SKM-1 (cell line): ENCODE measurements around the gene SPRTN.
"Not testable (repeated sequence)": the region's sequence is repeated elsewhere in the genome, so short reads cannot be mapped to it uniquely, and the experiment has no call there.

Source experiments
- DNase-seq: peaks from one replicate; lab custom pipeline; 2025; ENCODE audit not compliant: unreplicated experiment; lab: John Stamatoyannopoulos, UW

SPRTN gene

GRCh38 chr1:231335663-231336602, 2.2 kb upstream of the SPRTN start:
- DNase-seq: no peak

- no peak for DNase-seq
These were observed 1.0 kb upstream of the SPRTN start for GRCh38 chr1:231337043-231337471.

DNA sequence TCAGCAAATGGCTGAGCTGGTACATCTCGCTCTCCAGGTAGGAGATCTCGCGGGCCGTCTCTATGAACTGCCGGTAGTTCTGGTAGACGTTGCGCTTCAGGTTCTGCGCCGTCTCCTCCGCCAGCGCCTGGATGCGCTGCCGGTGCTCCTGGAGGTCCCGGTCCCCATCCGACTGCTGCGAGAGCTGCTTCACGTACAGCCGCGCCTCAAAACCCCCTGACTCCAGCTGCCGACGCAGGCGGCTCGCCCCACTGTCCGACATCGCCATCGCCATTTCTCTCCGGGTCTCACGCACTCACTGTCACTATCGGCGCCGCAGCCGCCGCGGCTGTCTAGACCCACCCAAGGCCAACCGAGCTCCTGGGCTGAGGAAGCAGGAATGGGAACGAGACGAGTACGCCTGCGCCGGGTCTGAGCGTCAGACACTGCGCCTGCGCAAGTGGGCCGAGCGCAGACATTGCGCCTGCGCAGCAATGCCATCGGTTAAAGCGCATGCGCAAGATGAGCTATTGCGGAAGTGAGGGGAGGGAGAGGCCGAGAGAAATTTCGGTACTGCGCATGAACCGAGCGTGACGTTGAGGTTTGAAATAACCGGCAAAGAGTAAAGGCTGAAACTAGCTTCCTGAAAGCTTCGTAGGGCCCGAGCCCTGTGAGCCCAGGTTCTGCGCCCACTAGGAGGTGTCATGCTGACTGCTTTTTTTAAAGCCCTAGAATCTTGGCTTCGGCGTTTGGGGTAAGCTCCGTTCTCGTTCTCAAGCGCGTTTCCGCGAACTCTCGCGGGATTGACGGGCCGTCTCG, 422 bp upstream of the SPRTN start, which contains the start of gene EXOC8:
Gene EXOC8, minus strand, starts transcription at position 381 of the 798 bp plus-strand sequence. Its CDS starts 107 bp downstream, at position 274.
- peak; percentile 99 for DNase-seq

DNA sequence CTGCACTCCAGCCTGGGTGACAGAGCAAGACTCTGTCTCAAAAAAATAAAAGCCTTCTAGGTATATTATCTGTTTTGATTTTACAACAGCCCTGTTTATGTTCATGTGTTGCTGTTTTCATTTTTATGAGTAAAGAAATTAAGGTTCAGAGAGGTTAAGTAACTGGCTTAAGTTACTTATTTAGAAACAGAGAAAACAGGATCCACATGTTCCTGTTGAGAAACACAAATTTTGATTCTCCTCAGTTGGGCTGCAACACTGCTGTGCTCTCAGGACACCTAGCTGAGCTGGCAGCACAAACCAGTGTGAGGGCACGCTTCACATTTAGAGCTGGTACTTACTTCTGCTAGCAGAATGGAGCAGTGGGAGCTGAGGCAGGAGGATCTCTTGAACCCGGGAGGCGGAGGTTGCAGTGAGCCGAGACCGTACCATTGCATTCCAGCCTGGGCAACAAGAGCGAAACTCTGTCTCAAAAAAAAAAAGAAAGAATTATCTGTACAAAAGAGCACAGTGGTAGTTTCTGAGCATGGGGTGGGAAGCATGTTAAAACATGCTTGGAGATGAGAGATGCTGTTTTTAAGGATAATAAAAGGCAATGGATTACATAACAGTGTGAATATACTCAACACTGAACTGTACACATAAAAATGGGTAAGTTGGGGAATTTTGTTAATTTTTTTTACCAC, 2.4 kb downstream of the SPRTN start:
- no peak for DNase-seq

GRCh38 chr1:231347961-231348360, 9.9 kb downstream of the SPRTN start:
- DNase-seq: no peak

DNA sequence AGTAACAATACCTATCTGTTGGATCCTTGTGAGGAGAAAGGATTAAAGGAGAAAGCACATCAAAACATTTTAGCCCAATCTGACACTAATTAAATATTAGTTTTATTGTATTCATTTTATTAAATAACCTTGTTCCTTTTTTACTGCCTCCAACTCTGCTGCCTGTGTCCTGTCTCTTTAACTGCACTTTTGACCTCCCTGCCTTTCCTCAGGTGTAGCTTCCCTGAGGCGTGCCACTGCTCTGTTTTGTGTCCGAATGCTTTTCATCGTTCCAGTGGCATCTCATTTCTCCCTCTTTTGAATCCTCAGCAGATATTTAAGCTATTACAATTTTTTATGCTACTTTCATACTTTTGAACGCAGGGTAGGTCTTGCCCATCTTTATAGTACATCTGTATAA, 10.3 kb downstream of the SPRTN start:
- no peak for DNase-seq

GRCh38 chr1:231348856-231349255, 10.8 kb downstream of the SPRTN start:
- DNase-seq: not testable (repeated sequence)

DNA sequence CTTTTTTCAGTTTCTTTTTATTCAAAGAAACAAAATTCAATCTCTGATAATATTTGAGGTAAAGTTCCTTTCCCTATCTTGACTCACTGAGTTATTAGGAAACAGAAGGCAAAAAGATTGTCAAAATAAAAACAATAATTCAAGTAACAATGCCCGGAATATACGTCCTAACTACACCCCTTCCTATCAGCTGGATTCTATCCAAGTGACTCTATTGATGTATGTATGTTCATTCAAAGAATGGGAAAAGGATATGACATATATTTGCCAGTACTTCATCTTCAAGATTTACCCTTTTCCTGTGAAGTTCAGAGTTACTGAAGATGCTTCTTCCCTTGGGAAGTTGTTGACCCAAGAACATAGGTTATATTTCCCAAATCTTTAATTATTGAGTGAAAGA, 13.7 kb downstream of the SPRTN start:
- no peak for DNase-seq

- no peak for DNase-seq
These were observed 15.0 kb downstream of the SPRTN start for GRCh38 chr1:231353086-231353485.

DNA sequence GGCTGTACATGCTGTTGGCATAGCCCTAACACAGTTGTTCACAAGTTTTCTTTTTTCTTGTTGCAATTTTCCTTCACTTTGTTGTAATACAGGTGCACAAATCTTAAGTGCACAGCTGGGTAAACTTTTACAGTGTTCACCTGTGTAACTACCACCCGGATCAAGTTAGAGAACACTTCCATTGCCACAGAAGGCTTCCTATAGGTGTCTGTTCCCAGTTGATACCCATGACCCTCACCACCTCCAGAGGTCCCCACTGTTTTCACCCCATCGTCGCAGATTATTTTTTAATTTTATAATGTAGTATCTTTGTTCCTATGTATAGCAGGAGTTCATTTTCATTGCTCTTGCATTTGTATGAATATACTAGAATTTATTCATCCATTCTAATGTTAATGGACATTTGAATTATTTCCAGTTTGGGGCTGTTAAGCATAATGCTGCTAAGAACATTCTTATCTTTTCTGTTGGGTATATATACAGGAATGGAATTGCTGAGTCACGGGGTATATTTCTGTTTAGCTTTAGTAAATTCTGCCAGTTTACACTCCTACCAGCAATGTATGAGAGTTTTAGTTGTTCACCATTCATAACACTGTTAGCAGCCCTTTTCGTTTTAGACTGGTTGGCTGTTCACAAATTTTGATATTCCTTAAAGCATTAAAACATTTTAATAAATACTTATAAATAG, 16.4 kb downstream of the SPRTN start:
- DNase-seq: no peak

GRCh38 chr1:231355171-231355570, 17.1 kb downstream of the SPRTN start:
- DNase-seq: no peak

DNA sequence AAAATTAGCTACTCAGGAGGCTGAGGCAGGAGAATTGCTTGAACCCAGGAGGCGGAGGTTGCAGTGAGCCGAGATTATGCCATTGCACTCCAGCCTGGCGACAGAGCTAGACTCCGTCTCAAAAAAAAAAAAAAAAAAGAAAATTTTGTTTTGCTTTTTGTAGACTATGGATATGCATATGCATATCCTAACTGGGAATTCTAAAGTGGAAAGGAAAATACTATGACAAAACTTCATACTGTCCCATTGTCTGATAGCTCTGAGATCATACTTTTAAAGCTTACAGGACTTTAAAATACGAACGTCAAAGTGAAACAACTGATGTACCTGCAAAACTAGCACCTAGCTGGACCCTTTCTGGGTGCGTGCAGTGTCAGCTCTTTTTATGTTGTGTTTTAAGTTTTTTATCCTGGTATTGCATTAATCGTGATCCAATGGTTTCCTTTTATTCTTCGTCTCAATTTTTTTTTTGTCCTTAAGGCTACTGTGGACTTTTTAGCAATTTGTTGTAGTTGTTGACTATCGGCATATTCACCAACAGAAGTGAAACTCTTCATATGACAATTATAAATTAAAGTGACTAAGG, 19.2 kb downstream of the SPRTN start:
- DNase-seq: no peak

- DNase-seq: peak; percentile 87
These were observed 19.8 kb downstream of the SPRTN start for GRCh38 chr1:231357831-231358354.

- peak; percentile 96 for DNase-seq
These were observed 21.0 kb downstream of the SPRTN start for GRCh38 chr1:231359113-231359512.

GRCh38 chr1:231362325-231362724, 24.2 kb downstream of the SPRTN start:
- no peak for DNase-seq

GRCh38 chr1:231363624-231364023, 25.5 kb downstream of the SPRTN start:
- no peak for DNase-seq

DNA sequence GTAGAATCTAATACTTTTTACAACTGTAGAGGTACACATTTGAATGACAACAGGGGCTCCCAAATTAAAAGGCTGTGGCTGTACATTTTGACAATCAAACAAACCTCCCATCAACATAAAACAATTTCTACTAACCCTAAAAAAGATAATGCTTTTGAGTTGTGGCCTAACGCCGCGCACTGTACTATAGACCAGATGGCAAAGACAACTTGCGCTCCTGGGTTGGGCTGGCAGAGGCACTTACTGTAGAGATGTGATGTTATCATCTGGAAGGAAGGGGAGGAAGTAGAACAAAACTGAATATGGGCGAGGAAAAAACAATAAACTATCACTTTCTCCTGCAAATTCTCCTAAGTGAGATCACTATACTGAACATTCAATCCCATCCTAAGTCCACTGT, 26.1 kb downstream of the SPRTN start:
- DNase-seq: no peak

DNA sequence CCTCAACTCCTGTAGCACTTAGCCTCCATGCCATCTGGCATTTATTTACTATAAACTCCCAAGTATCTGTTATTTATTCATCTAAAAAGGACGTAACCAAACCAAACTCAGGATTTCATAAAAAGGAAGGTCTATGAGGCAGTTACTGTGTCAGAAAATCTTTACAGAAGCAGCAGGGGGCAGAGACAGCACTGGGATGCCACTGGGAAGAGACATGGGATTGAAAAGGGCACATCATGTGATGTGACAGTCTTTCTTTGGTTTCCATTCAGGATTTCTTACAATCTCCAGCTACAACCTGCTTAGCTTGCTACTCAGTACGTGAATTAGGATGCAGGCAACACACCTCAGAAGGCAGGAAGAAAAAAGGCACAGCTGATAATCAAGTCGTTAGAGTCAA, 31.2 kb downstream of the SPRTN start:
- DNase-seq: no peak

GRCh38 chr1:231372501-231372900, 34.4 kb downstream of the SPRTN start:
- no peak for DNase-seq

- DNase-seq: no peak
These were observed 36.3 kb downstream of the SPRTN start for GRCh38 chr1:231374394-231374793.
